Astrocyte of the spinal cord (primary cell): ENCODE data around the gene ATAD3B.
A peak's percentile ranks its signal among the peaks of the same experiment; 100 is the strongest.

Experiments used
- DNase-seq: peaks from one replicate; pipeline ENCODE4 v3.0.0; 2011; ENCODE audit warnings: low read depth, low spot score
- H3K4me3 ChIP-seq: 2 replicates; pipeline ENCODE4 v1.5.1; 2011; ENCODE audit warnings: low read depth, mild to moderate bottlenecking, low read length, moderate library complexity
- CTCF ChIP-seq: IDR thresholded peaks from 2 replicates; pipeline ENCODE4 v1.5.1; 2012; ENCODE audit warnings: low read depth, mild to moderate bottlenecking, low read length, inconsistent platforms
- in situ Hi-C: cut with HindIII; loops from 2 replicates; pipeline ENCODE4 v1.10.0; 2017; ENCODE audit warnings: low sequenced_read_pairs

The ATAD3B gene

DNA sequence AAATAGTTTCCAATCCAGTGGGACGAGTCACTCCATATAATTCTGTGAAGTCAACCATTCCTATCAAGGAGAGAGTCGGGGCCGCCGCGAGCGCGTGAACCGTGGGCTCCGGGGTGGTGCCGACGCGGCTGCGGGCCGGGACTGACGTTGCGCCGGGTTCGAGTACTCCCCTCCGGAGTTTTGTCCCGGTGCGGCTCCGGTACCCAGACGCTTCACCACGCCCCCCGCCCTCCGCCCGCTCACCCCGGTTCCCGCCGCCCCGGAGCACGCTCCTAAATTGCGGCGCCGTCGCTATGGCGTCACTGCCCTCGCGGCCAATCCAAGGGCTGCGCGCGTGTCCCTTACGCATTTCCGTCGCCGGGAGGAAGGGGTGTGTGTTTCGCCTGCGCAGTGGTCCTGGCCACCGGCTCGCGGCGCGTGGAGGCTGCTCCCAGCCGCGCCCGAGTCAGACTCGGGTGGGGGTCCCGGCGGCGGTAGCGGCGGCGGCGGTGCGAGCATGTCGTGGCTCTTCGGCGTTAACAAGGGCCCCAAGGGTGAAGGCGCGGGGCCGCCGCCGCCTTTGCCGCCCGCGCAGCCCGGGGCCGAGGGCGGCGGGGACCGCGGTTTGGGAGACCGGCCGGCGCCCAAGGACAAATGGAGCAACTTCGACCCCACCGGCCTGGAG, at the start of gene ATAD3B:
Gene ATAD3B, plus strand, starts transcription at position 377 of the 664 bp plus-strand sequence. Its CDS starts 120 bp downstream, at position 497.
- no peak for TF ChIP-seq CTCF
- in situ Hi-C loops, result no loop called here
- peak; percentile 91 for DNase-seq
- H3K4me3 ChIP-seq, result peak within 1 kb of the TSS; percentile 65

DNA sequence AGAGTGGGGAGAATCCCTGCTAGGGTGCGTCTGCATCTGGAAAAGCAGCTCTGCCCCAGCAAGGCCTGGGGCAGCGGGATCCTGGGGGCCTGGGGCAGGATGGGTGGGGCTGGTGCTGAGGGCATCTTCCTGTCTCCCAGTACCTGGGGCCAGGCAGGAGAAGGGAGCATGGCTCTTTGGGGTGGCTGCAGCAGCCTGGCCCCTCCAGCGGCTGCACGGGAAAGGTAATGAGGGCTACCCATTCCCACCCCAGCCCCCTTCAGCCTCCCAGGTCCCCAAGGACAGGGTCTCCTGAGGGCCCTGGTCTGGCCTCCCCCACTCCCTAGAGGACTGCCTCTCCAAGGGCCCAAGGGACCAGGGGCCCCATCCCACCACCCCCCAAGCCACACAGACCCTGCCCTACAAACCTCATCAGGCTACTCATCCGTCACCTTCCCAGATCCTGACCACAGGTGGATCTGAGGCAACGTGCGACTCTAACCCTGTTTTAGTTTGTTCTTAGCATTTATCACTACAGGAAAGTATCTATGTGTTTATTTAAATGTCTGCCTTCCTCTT, 49.6 kb upstream of the ATAD3B start:
- in situ Hi-C loops, result no loop called here
- no peak for TF ChIP-seq CTCF
- no peak for DNase-seq
- H3K4me3 ChIP-seq, result no peak overlapping the region

DNA sequence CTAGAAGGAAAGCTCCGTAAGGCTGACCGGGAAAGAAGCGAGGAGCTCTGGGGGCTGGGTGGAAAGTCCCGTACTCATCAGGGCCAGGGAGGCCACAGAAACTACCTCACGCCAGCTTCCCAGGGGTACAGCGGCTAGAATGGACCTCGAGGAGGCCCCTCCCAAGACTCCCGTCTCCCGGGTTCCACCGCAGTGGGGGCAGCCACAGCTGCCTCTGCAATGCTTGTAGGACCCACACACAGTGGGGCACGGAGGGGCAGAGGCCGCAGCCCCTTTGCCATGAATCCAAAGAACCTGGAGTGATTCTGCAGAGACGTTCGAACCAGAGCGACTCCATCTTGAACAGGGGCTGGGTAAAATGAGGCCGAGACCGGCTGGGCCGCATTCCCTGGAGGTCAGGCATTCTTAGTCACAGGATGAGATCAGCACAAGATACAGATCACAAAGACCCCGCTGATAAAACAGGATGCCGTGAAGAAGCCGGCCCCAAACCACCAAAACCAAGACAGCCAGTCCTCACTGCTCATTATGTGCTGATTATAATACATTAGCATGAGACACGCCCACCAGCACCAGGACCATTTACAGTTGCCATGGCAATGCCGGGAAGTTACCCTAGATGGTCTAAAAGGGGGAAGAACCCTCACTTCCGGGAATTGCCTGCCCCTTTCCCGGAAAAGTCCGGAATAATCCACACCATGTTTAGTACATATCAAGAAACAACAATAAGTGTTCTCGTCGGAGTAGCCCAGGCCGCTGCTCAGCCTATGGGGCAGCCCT, 48.9 kb upstream of the ATAD3B start:
- DNase-seq, result no peak
- in situ Hi-C loops, result no loop called here
- H3K4me3 ChIP-seq, result no peak overlapping the region
- no peak for TF ChIP-seq CTCF

DNA sequence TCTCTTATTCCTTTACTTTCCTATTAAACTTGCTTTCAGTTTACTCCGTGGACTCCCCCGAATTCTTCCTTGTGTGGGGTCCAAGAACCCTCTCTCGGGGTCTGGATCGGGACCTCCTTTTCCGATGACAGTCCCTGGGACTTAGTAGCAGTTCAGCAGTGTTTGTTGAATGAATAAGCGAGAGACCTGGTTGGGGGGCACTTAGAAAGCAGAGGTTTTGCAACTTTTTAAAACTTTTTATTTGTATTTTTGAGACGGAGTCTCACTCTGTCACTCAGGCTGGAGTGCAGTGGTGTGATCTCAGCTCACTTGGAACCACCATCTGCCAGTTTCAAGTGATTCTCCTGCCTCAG, 48.3 kb upstream of the ATAD3B start:
- in situ Hi-C loops, result no loop called here

DNA sequence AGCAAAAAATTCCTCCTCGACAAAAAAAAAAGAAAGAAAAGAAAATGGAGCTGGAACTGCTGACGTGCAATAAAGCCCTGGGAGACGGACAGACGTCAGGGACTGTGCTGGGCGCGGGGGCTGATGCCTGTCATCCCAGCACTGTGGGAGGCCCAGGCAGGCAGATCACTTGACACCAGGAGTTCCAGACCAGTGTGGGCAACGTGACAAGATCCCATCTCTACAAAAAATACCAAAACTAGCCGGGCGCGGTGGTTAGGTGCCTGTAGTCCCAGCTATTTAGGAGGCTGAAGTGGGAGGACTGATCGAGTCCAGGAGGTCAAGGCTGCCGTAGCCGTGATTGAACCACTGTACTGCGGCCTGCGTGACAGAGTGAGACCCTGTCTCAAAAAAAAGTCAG, 46.9 kb upstream of the ATAD3B start:
- in situ Hi-C loops, result no loop called here
- no peak for TF ChIP-seq CTCF
- no peak overlapping the region for H3K4me3 ChIP-seq
- no peak for DNase-seq

More for the DNA sequence above, 48.3 kb upstream of the ATAD3B start:
- DNase-seq, result no peak
- TF ChIP-seq CTCF, result no peak
- no peak overlapping the region for H3K4me3 ChIP-seq

DNA sequence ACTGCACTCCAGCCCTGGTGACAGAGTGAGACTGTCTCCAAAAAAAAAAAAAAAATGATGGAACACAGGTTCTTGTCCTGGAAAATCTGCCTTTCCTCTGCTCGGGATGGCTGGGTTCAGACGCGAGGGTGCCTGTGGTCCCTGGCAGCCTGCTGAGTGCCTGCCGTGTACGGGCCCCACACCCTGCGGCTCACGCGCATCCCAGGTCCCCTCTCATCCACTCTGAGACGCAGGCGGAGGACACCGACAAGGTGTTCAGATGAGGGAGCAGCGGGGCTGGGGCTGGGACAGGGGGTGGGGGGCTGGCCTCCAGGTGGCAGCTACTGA, 46.2 kb upstream of the ATAD3B start:
- H3K4me3 ChIP-seq, result no peak overlapping the region
- no peak for TF ChIP-seq CTCF
- no peak for DNase-seq
- in situ Hi-C loops, result no loop called here
